Measurements from ENCODE around the gene PLCB1.

PLCB1 gene

GRCh38 chr20:8291873-8292272 lies 159.8 kb downstream of the PLCB1 start:
- H3K27ac ChIP-seq (ENCODE audit: low read depth, low read length): no peak overlapping the region

GRCh38 chr20:8292793-8293192 lies 160.7 kb downstream of the PLCB1 start:
- Histone ChIP-seq H3K9me3 (ENCODE audit: control insufficient read depth, insufficient read depth, low read length) (no peaks in the 10 kb centered on the region), H3K36me3 (ENCODE audit: control insufficient read depth, low read length) (no peaks in the 10 kb centered on the region), H3K27me3 (ENCODE audit: control insufficient read depth, low read length) (no peaks in the 10 kb centered on the region), H3K27ac (ENCODE audit: low read depth, low read length) (no peak overlapping the region), H3K4me1 (ENCODE audit: control insufficient read depth, low read length) (no peaks in the 10 kb centered on the region), H3K79me2 (ENCODE audit: control insufficient read depth, low read length) (no peaks in the 10 kb centered on the region), H3K4me3 (ENCODE audit: low read length) (no peak overlapping the region), H3K9me2 (replicated peaks; ENCODE audit: control insufficient read depth, low read length) (no peaks in the 10 kb centered on the region), H3K4me2 (ENCODE audit: low read length) (no peak overlapping the region), H4K20me1 (ENCODE audit: control insufficient read depth, insufficient read depth, low read depth, low read length) (no peaks in the 10 kb centered on the region), H3F3A (ENCODE audit: control insufficient read depth, insufficient read depth) (no peaks in the 10 kb centered on the region)
- no peak for TF ChIP-seq CTCF (IDR thresholded peaks at IDR 0.05; ENCODE audit: low read depth, low read length, poor library complexity, severe bottlenecking)
- no peak for TF ChIP-seq EZH2phosphoT487 (IDR thresholded peaks at IDR 0.05; ENCODE audit: borderline replicate concordance, low read length)

More at GRCh38 chr20:8291873-8292272, 159.8 kb downstream of the PLCB1 start:
- TF ChIP-seq EZH2phosphoT487 (IDR thresholded peaks at IDR 0.05; ENCODE audit: borderline replicate concordance, low read length): no peak
- Histone ChIP-seq H3K27me3 (ENCODE audit: control insufficient read depth, low read length) (no peaks in the 10 kb centered on the region), H3K4me1 (ENCODE audit: control insufficient read depth, low read length) (no peaks in the 10 kb centered on the region), H4K20me1 (ENCODE audit: control insufficient read depth, insufficient read depth, low read depth, low read length) (no peaks in the 10 kb centered on the region), H3K36me3 (ENCODE audit: control insufficient read depth, low read length) (no peaks in the 10 kb centered on the region), H3K4me3 (ENCODE audit: low read length) (no peak overlapping the region), H3F3A (ENCODE audit: control insufficient read depth, insufficient read depth) (no peaks in the 10 kb centered on the region), H3K9me2 (replicated peaks; ENCODE audit: control insufficient read depth, low read length) (no peaks in the 10 kb centered on the region), H3K79me2 (ENCODE audit: control insufficient read depth, low read length) (no peaks in the 10 kb centered on the region), H3K9me3 (ENCODE audit: control insufficient read depth, insufficient read depth, low read length) (no peaks in the 10 kb centered on the region), H3K4me2 (ENCODE audit: low read length) (no peak overlapping the region)

GRCh38 chr20:8293750-8294149 lies 161.7 kb downstream of the PLCB1 start:
- no peaks in the 10 kb centered on the region for H3K79me2 ChIP-seq (ENCODE audit: control insufficient read depth, low read length)
- H3K9me2 ChIP-seq (replicated peaks; ENCODE audit: control insufficient read depth, low read length): no peaks in the 10 kb centered on the region
- H3K36me3 ChIP-seq (ENCODE audit: control insufficient read depth, low read length): no peaks in the 10 kb centered on the region
- TF ChIP-seq EZH2phosphoT487 (IDR thresholded peaks at IDR 0.05; ENCODE audit: borderline replicate concordance, low read length): no peak
- no peak for TF ChIP-seq CTCF (IDR thresholded peaks at IDR 0.05; ENCODE audit: low read depth, low read length, poor library complexity, severe bottlenecking)
- no peak overlapping the region for H3K27ac ChIP-seq (ENCODE audit: low read depth, low read length)
- H3K4me3 ChIP-seq (ENCODE audit: low read length): no peak overlapping the region
- H3F3A ChIP-seq (ENCODE audit: control insufficient read depth, insufficient read depth): no peaks in the 10 kb centered on the region
- no peak overlapping the region for H3K4me2 ChIP-seq (ENCODE audit: low read length)
- no peaks in the 10 kb centered on the region for H3K27me3 ChIP-seq (ENCODE audit: control insufficient read depth, low read length)
- no peaks in the 10 kb centered on the region for H4K20me1 ChIP-seq (ENCODE audit: control insufficient read depth, insufficient read depth, low read depth, low read length)
- H3K4me1 ChIP-seq (ENCODE audit: control insufficient read depth, low read length): no peaks in the 10 kb centered on the region
- H3K9me3 ChIP-seq (ENCODE audit: control insufficient read depth, insufficient read depth, low read length): no peaks in the 10 kb centered on the region

- Histone ChIP-seq H3K4me3 (ENCODE audit: low read length) (no peak overlapping the region), H3K36me3 (ENCODE audit: control insufficient read depth, low read length) (no peaks in the 10 kb centered on the region), H3K4me1 (ENCODE audit: control insufficient read depth, low read length) (no peaks in the 10 kb centered on the region), H3K79me2 (ENCODE audit: control insufficient read depth, low read length) (no peaks in the 10 kb centered on the region), H3K4me2 (ENCODE audit: low read length) (no peak overlapping the region), H3K9me3 (ENCODE audit: control insufficient read depth, insufficient read depth, low read length) (no peaks in the 10 kb centered on the region), H3K9me2 (replicated peaks; ENCODE audit: control insufficient read depth, low read length) (no peaks in the 10 kb centered on the region), H3K27ac (ENCODE audit: low read depth, low read length) (no peak overlapping the region), H4K20me1 (ENCODE audit: control insufficient read depth, insufficient read depth, low read depth, low read length) (no peaks in the 10 kb centered on the region), H3F3A (ENCODE audit: control insufficient read depth, insufficient read depth) (no peaks in the 10 kb centered on the region), H3K27me3 (ENCODE audit: control insufficient read depth, low read length) (no peaks in the 10 kb centered on the region)
- TF ChIP-seq EZH2phosphoT487 (IDR thresholded peaks at IDR 0.05; ENCODE audit: borderline replicate concordance, low read length): no peak
- TF ChIP-seq CTCF (IDR thresholded peaks at IDR 0.05; ENCODE audit: low read depth, low read length, poor library complexity, severe bottlenecking): no peak
Observed at GRCh38 chr20:8296536-8296935, 164.5 kb downstream of the PLCB1 start.
